Measurements from ENCODE around the gene CAMK2B. TPM values are rescaled to one million over a fixed set of nuclear protein-coding genes. Genes with fewer than 3 reads are reported as not detected.

Gene CAMK2B
- total RNA-seq (2014; rRNA removed; shearing (Covaris generic); ENCODE audit: low replicate concordance), result 0.14 and 0.23 TPM in 2 replicates

DNA sequence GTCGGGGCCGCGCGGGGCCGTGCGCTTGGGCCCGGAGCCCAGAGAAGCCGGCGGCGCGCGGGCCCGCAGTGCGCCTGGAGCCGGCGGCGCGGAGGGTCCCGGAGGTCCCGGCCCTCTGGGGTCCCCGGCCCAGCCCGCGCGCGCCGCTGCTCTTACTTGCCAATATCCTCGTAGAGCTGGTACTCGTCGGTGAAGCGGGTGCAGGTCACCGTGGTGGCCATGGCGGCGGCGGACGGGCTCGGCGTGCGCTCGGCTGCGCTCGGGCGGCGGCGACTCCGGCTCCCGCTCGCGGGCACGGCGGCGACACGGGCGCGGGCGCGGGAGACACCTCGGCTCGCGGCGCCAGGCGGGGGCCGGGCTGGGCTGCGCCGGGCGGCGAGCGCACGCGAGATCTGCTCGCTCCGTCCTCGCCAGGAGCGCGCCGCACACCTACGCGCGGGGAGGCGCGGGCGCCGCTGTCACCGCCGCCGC lies at the start of gene CAMK2B:
CAMK2B (minus strand) TSS at position 394 of the 471 bp plus-strand sequence; CDS start at position 221, 173 bp downstream.
- in situ Hi-C loops (cut with HindIII; ENCODE audit: low pct_unique_long_range_greater_than_20kb, low sequenced_read_pairs), result no loop called here
- no peak for DNase-seq (ENCODE audit: low read depth)

GRCh38 chr7:44374007-44374763 lies 48.8 kb upstream of the CAMK2B start:
- no peak for DNase-seq (ENCODE audit: low read depth)
- in situ Hi-C loops (cut with HindIII; ENCODE audit: low pct_unique_long_range_greater_than_20kb, low sequenced_read_pairs), result no loop called here

DNA sequence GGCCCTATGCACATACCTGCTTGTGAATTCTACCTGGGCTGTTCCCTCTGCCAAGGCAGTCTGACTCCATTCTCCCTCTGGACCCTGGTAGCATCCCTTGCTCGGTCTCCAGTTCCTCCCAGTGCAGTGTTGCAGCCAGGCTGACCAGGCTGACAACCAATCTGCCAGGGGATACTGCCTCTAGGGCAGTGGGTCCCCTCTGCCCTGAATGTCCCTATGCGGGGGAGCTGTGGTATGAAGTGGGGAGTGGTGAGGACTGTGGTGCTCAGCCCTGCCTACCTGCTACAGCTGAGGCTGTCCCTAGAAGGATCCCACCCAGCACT lies 48.0 kb upstream of the CAMK2B start:
- no peak for DNase-seq (ENCODE audit: low read depth)

DNA sequence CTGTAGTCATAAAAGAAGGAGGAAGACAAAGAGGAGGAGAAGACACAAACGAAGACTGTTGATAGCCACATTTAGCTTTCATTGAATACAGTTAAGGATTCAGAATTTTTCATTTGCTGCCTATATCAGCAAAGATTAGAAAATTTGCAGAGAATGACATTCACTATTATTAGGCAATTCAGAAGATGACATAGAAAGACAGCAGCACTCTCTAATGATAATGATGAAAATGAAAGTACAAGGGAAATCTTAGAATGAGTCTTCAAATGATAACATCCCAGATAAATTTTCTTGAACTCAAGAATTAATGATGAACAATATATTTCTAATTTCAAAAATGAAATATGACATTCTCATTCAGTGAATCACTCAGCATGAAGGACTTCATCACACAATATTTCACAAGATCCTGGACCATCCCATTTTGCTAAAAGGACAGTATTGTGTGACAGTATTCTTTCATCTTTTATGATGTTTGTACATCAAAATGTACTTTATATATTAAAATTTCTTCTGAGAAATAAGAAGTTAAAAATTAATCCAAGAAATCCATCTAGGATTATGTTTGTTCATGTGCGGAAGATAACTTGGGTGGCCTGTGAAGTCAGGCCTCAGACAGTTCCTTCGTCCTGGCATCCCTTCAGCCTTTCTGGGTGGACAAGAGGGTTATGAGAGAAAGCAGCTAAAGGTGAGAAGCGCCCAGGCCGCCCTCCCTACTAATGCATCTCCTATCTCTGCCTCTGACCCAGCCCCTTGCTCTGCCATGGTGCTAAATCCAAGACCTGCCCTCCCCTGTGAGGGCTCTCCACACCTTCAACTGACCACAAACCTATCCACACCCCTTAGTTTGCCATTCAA lies 47.4 kb upstream of the CAMK2B start:
- in situ Hi-C loops (cut with HindIII; ENCODE audit: low pct_unique_long_range_greater_than_20kb, low sequenced_read_pairs), result no loop called here
- no peak for DNase-seq (ENCODE audit: low read depth)

More for the DNA sequence above, 48.0 kb upstream of the CAMK2B start:
- in situ Hi-C loops (cut with HindIII; ENCODE audit: low pct_unique_long_range_greater_than_20kb, low sequenced_read_pairs), result no loop called here

DNA sequence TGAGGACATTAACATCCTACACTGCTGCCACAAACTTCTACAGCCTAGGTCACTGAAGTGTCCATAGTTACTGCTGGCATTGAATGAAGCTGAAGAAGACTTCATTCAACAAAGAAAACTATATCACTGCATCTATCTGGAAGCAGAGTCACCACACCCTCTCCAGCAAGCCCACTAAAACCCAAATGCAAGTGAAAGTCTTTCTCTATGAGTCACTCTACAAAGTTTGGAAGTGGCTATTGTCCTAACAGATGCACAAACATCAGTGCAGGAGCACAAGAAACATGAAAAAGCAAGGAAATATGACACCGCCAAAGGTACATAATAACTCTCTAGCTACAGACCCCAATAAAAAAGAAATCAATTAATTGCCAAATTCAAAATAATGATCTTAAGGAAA lies 43.5 kb upstream of the CAMK2B start:
- no peak for DNase-seq (ENCODE audit: low read depth)
- in situ Hi-C loops (cut with HindIII; ENCODE audit: low pct_unique_long_range_greater_than_20kb, low sequenced_read_pairs), result no loop called here

DNA sequence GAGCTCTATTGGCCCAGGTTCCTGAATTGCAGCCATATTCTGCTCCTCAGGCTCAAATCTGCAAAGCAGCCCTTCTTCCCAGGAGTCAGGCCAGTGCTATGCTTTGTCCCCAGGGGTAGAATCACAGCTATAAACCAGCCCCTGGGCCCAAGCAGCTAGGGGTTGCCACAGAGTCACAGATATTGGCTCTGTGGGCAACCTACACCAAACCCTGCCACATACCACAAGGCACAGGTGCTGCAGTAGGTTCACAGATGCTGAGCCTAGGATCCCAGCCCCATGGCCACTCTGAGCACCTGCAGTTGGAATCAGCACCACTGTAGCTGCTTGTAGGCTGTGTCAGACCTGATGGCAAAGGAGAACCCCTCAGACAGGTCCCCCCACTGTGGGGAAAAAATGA lies 43.1 kb upstream of the CAMK2B start:
- no peak for DNase-seq (ENCODE audit: low read depth)
- in situ Hi-C loops (cut with HindIII; ENCODE audit: low pct_unique_long_range_greater_than_20kb, low sequenced_read_pairs), result no loop called here

GRCh38 chr7:44367475-44368043 lies 42.2 kb upstream of the CAMK2B start:
- in situ Hi-C loops (cut with HindIII; ENCODE audit: low pct_unique_long_range_greater_than_20kb, low sequenced_read_pairs), result no loop called here
- DNase-seq (ENCODE audit: low read depth), result no peak

DNA sequence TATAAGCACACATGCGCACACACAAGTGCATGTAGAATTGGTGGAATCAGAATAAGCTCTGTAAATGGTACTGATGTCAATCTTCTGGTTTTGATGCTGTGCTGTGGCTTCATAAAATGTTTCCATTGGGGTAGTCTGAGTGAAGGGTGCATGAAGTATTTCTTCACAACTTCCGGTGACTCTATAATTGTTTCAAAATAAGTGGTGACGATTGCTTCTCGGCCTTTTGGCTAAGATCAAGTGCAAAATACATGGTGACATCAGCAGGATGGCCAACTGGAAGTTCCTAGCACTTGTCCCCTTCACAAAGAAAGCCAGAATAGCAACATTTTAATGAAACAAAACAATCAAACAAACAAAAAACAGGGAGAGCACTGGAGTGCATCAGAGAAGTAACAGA lies 41.6 kb upstream of the CAMK2B start:
- no peak for DNase-seq (ENCODE audit: low read depth)
- in situ Hi-C loops (cut with HindIII; ENCODE audit: low pct_unique_long_range_greater_than_20kb, low sequenced_read_pairs), result no loop called here

GRCh38 chr7:44353668-44354067 lies 28.3 kb upstream of the CAMK2B start:
- in situ Hi-C loops (cut with HindIII; ENCODE audit: low pct_unique_long_range_greater_than_20kb, low sequenced_read_pairs), result no loop called here
- no peak for DNase-seq (ENCODE audit: low read depth)

DNA sequence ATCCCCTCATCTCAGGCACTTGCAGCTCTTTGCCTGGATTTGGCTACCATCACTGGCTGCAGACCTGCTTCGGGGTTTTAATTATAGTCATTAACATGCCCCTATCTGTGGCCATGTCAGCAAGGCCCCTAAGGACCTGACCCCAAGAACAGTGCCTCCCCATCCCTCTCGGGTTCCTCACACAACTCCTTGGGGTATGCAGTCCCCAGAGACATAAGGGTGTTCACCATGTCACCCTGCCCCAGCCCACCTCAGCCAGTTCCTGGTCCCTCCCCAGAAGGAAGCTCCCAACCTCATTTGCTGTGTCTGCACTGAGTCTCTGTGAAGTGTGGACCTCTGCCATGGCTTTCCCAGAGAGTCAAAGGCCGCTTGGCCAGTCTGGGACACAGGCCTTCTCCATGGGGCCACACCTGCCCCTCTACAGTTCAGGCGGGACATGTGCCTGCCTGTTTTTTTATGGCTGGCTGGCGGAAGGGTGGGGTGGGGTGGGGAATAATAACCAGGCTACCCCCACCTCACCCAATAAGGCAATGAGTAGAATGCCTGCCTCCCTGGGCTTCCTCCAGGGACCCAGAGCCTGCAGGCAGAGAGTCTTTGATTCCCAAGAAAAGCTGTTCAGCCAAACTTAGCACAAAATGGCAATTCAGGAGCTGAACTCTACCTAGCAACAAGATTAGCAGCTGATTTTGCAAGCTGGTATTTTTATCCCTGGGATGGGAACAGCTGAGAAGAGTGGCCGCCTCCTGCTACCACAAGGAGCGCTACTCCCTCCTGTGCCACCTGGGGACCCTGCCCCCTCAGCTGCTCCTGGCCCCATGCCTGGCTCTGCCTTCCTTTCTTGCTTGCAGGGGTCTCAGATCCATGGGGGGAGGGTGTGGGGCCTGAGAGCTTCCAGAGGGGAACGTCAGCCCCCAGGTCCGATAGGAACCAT lies 23.7 kb upstream of the CAMK2B start:
- in situ Hi-C loops (cut with HindIII; ENCODE audit: low pct_unique_long_range_greater_than_20kb, low sequenced_read_pairs), result no loop called here
- no peak for DNase-seq (ENCODE audit: low read depth)

DNA sequence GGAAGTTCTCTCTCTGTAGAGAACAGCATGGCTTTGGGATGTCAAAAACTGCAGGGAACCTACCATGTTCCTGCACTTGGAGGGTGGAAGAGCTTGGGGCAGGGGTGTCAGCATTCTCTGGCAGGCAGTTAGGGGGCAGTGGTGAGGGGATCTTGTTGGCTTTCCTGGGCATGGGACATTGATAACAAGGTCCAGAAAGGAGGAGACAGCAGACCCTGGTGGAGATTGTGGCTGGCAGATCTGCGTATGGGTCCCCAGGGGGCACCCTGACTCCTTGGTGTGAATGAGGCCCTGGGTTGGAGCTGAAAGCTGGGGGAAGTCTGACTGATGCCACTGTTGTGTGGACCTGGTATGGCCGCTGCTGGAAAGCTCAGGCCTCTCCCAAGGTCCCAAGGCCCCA lies 22.9 kb upstream of the CAMK2B start:
- in situ Hi-C loops (cut with HindIII; ENCODE audit: low pct_unique_long_range_greater_than_20kb, low sequenced_read_pairs), result no loop called here
- peak; percentile 14 for DNase-seq (ENCODE audit: low read depth)

DNA sequence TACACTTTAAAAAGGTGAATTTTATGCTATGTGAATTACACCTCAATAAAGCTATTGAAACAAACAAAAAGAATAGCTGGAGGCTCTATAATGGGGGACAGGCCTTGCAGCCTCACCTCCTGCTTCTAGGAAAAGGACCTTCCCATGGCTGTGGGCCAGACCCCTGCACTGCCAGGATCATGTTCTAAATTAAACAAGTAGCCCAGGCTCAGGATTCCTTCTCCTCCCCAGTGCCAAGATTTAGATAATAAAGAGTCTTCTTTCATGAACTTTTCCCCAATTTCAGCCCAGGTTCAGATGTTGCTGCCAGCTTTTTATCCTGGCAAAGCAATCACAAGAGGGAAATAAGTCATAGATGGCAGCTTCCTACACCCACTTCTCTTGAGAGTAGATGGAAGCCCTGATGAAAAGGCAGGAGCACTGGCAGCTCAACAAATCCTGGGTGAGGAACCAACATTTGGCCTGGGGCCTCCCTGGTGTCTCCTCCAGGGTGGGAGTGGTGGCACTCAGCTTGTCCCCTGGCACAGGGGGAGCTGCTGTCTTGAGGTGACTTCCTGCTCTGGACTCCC lies 22.2 kb upstream of the CAMK2B start:
- no peak for DNase-seq (ENCODE audit: low read depth)
- in situ Hi-C loops (cut with HindIII; ENCODE audit: low pct_unique_long_range_greater_than_20kb, low sequenced_read_pairs), result no loop called here

- DNase-seq (ENCODE audit: low read depth), result no peak
- in situ Hi-C loops (cut with HindIII; ENCODE audit: low pct_unique_long_range_greater_than_20kb, low sequenced_read_pairs), result no loop called here
These were observed 20.7 kb upstream of the CAMK2B start for GRCh38 chr7:44346063-44346462.

GRCh38 chr7:44341401-44341800 lies 16.0 kb upstream of the CAMK2B start:
- in situ Hi-C loops (cut with HindIII; ENCODE audit: low pct_unique_long_range_greater_than_20kb, low sequenced_read_pairs), result no loop called here
- DNase-seq (ENCODE audit: low read depth), result no peak

DNA sequence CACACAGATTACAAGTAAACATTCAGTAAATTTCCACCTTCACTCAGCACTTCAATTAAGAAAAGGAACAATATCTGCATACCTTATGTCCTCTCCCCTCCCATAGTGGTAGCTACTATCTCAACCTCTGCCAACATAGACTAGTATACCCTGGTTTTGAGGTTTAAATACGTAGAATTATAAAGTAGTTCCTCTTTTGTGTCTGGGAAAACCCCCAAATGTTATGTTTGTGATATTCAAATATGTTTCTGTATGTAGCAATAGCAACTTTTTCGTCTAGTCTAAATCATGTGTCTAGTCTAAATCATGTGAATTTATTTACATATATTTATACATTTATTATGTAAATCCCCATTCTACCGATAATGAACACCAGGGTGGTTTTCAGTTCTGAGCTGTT lies 13.2 kb upstream of the CAMK2B start:
- in situ Hi-C loops (cut with HindIII; ENCODE audit: low pct_unique_long_range_greater_than_20kb, low sequenced_read_pairs), result no loop called here
- no peak for DNase-seq (ENCODE audit: low read depth)

DNA sequence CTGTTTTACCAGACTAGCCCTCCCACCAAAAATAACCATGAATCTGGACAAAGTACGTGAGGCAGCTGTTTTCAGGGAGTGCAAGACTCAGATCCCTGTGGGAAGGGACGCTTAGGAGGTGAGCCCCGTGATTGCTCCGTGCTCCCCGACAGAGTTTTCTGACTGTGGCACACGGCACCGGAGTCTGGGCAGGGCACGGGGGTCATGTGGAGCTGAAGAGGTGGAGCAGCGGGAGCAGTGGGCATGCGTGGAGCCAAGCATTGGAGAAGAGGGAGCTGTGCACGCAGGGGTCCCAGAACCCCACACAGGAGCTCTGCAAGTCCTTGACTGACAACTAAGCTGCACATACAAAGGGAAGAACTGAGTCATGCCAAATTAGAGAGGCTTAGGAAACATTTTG lies 11.1 kb upstream of the CAMK2B start:
- DNase-seq (ENCODE audit: low read depth), result no peak
- in situ Hi-C loops (cut with HindIII; ENCODE audit: low pct_unique_long_range_greater_than_20kb, low sequenced_read_pairs), result no loop called here

DNA sequence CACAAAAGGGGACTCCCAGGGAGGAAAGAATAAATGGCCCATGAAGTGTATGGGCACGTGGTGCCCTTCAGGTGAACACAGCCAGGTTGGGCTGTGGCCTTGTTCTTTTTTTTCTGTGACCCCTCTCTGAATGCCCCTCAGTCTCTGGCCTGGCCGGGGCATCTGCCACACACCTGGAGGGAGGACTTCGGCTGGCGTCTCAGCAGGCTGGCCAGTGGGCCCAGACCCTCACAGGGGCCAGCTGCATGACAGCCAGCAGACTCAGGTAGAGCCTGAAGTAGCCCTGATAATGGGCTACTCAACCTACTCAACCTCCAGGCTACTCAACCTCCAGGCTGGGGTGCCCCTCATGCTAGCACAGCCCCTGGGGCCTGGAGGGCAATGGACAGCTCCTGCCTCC lies 9.8 kb upstream of the CAMK2B start:
- in situ Hi-C loops (cut with HindIII; ENCODE audit: low pct_unique_long_range_greater_than_20kb, low sequenced_read_pairs), result no loop called here
- DNase-seq (ENCODE audit: low read depth), result no peak

DNA sequence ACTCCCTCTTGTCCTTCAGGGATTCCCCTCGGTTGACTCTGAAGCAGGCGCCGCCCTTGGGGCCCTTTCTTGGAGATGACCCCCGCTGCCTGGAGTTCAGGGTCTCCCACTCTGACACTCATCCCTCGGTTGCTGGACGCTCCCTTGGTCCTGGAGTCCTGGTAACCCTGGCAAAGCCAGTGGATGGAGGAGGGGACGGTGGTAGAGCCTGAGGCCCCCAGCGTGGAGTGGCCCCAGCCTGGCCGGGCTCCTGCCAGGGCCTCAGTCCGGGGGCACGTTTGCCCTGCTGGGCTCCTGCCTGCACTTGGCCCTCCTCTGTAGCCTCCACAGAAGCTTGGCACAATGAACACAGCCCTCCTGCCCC lies 9.3 kb upstream of the CAMK2B start:
- in situ Hi-C loops (cut with HindIII; ENCODE audit: low pct_unique_long_range_greater_than_20kb, low sequenced_read_pairs), result no loop called here

More for the DNA sequence above, 9.3 kb upstream of the CAMK2B start:
- no peak for DNase-seq (ENCODE audit: low read depth)
